KMS-11 (cell line): ENCODE measurements around the gene ASPG.

Experiments
- H2AFZ ChIP-seq: fragments of 200-600 bp; sonication (generic); 2 replicates; pipeline ENCODE4 v1.6.1; 2016; ENCODE audit warnings: antibody characterized with exemption, mixed run types, low read depth
- H3K27ac ChIP-seq: fragments of 200-600 bp; sonication (generic); 2 replicates; pipeline ENCODE4 v1.6.1; 2016; ENCODE audit warnings: mild to moderate bottlenecking, mixed run types
- H3K27me3 ChIP-seq: fragments of 200-600 bp; sonication (generic); 2 replicates; pipeline ENCODE4 v1.6.1; 2017; ENCODE audit warnings: mild to moderate bottlenecking, low read depth, mixed run types, moderate library complexity; ENCODE audit not compliant: insufficient read depth
- H3K36me3 ChIP-seq: fragments of 200-600 bp; sonication (generic); 2 replicates; pipeline ENCODE4 v1.6.1; 2017; ENCODE audit warnings: mild to moderate bottlenecking, mixed run types; ENCODE audit not compliant: insufficient read depth
- H3K4me1 ChIP-seq: fragments of 200-600 bp; sonication (generic); 2 replicates; pipeline ENCODE4 v1.6.1; 2016; ENCODE audit warnings: mild to moderate bottlenecking, low read depth, mixed run types; ENCODE audit not compliant: poor library complexity, severe bottlenecking
- H3K4me2 ChIP-seq: fragments of 200-600 bp; sonication (generic); 2 replicates; pipeline ENCODE4 v1.7.0; 2016; ENCODE audit warnings: mild to moderate bottlenecking, mixed run types
- H3K4me3 ChIP-seq: fragments of 200-600 bp; sonication (generic); IDR thresholded peaks from 2 replicates; pipeline ENCODE4 v1.6.1; 2017; ENCODE audit warnings: low read depth, low read length, mixed read lengths; ENCODE audit not compliant: insufficient read depth
- H3K79me2 ChIP-seq: fragments of 200-600 bp; sonication (generic); 2 replicates; pipeline ENCODE4 v1.6.1; 2016; ENCODE audit warnings: low read depth, mixed run types; ENCODE audit not compliant: insufficient read depth
- H3K9ac ChIP-seq: fragments of 200-600 bp; sonication (generic); 2 replicates; pipeline ENCODE4 v1.6.1; 2016; ENCODE audit warnings: mild to moderate bottlenecking, mixed run types
- H4K20me1 ChIP-seq: fragments of 200-600 bp; sonication (generic); 2 replicates; pipeline ENCODE4 v1.6.1; 2016; ENCODE audit warnings: mild to moderate bottlenecking, mixed run types; ENCODE audit not compliant: insufficient read depth
- CTCF ChIP-seq: fragments of 200-600 bp; sonication (generic); conservative IDR thresholded peaks from 2 replicates; pipeline ENCODE4 v1.6.1; 2017; ENCODE audit warnings: low read depth, mild to moderate bottlenecking, antibody characterized with exemption, low read length, moderate library complexity, mixed read lengths

ASPG gene

GRCh38 chr14:104087981-104088850 lies 2.7 kb downstream of the ASPG start:
- Histone ChIP-seq H3K4me1 (no peaks in the 10 kb centered on the region), H3K27me3 (peaks cover 6% of the 10 kb centered on the region; the same call in 1 of the 2 replicates), H3K27ac (no peak overlapping the region), H3K36me3 (no peaks in the 10 kb centered on the region), H4K20me1 (no peaks in the 10 kb centered on the region), H3K9ac (no peak overlapping the region), H3K4me3 (no peak overlapping the region), H3K4me2 (no peak overlapping the region), H2AFZ (no peak overlapping the region), H3K79me2 (no peaks in the 10 kb centered on the region)
- TF ChIP-seq CTCF = no peak

- Histone ChIP-seq H3K79me2 (no peaks in the 10 kb centered on the region), H4K20me1 (no peaks in the 10 kb centered on the region), H3K4me2 (no peak overlapping the region), H3K36me3 (no peaks in the 10 kb centered on the region), H3K4me1 (no peaks in the 10 kb centered on the region), H2AFZ (no peak overlapping the region), H3K27ac (no peak overlapping the region), H3K27me3 (peaks cover 3% of the 10 kb centered on the region; the same call in 1 of the 2 replicates), H3K4me3 (no peak overlapping the region), H3K9ac (no peak overlapping the region)
- TF ChIP-seq CTCF = no peak
Observed at GRCh38 chr14:104090071-104090748, 4.7 kb downstream of the ASPG start.

GRCh38 chr14:104091061-104091926 lies 5.8 kb downstream of the ASPG start:
- Histone ChIP-seq H3K4me2 (no peak overlapping the region), H3K27ac (no peak overlapping the region), H3K4me1 (no peaks in the 10 kb centered on the region), H3K79me2 (no peaks in the 10 kb centered on the region), H3K9ac (no peak overlapping the region), H3K36me3 (no peaks in the 10 kb centered on the region), H3K27me3 (peaks cover 4% of the 10 kb centered on the region; the same call in 1 of the 2 replicates), H2AFZ (no peak overlapping the region), H3K4me3 (no peak overlapping the region), H4K20me1 (no peaks in the 10 kb centered on the region)
- no peak for TF ChIP-seq CTCF
